BLaER1 treated with 17β-estradiol and CSF1 and Interleukin-3, amounts not matched to agents 10 nM and 100 nM (cell line): ENCODE results near the gene EFR3B.

Source experiments
- H3K27ac ChIP-seq, 11 experiments: shearing (Covaris generic); formaldehyde crosslinking; 2 replicates each; pipeline ENCODE4 v1.8.1; 2022
- H3K27me3 ChIP-seq, 11 experiments: shearing (Covaris generic); formaldehyde crosslinking; 2 replicates each; pipeline ENCODE4 v1.8.1; 2022
- H3K36me3 ChIP-seq, 11 experiments: shearing (Covaris generic); formaldehyde crosslinking; 2 replicates each; pipeline ENCODE4 v1.8.1; 2022
- H3K4me1 ChIP-seq, 10 experiments: shearing (Covaris generic); formaldehyde crosslinking; 2 replicates each; pipeline ENCODE4 v1.8.1; 2022
- H3K4me2 ChIP-seq, 11 experiments: shearing (Covaris generic); formaldehyde crosslinking; 2 replicates each; pipeline ENCODE4 v1.8.1; 2022
- H3K4me3 ChIP-seq, 10 experiments: shearing (Covaris generic); formaldehyde crosslinking; 2 replicates each; pipeline ENCODE4 v1.8.1; 2022
- H3K9ac ChIP-seq, 11 experiments: shearing (Covaris generic); formaldehyde crosslinking; 2 replicates each; pipeline ENCODE4 v1.8.1; 2022
- H3K9me3 ChIP-seq, 11 experiments: shearing (Covaris generic); formaldehyde crosslinking; replicated peaks in 1 of 11; 2 replicates each; pipeline ENCODE4 v1.8.1; 2022
- H4K20me1 ChIP-seq, 11 experiments: shearing (Covaris generic); formaldehyde crosslinking; 2 replicates each; pipeline ENCODE4 v1.8.1; 2022
- Cebpa-rat ChIP-seq, 11 experiments: shearing (Covaris generic); IDR thresholded peaks; 2 replicates each; pipeline ENCODE4 v1.8.1; 2022

Gene EFR3B

GRCh38 chr2:25043241-25043867 is 1.5 kb downstream of the EFR3B start:
- H3K27me3 ChIP-seq, result peaks cover 43 to 58% (median 54%) of the 10 kb centered on the region in 11 experiments
- no peak overlapping the region for H3K9ac ChIP-seq
- no peaks in the 10 kb centered on the region for H3K9me3 ChIP-seq
- H3K4me2 ChIP-seq, result peak overlapping the region; percentile 91 to 100 (median 98)
- no peaks in the 10 kb centered on the region for H3K36me3 ChIP-seq
- peaks cover 0 to 31% (median 17%) of the 10 kb centered on the region in 11 experiments; a peak in 15 of 22 replicates for H4K20me1 ChIP-seq
- H3K4me1 ChIP-seq, result peaks cover 17 to 30% (median 24%) of the 10 kb centered on the region in 10 experiments
- H3K4me3 ChIP-seq, result peak overlapping the region; percentile 58 to 74 (median 70); a peak in 18 of 20 replicates
- no peak overlapping the region for H3K27ac ChIP-seq
- TF ChIP-seq Cebpa-rat (IDR thresholded peaks at IDR 0.05), result no peak

GRCh38 chr2:25044011-25044410 is 2.1 kb downstream of the EFR3B start:
- Histone ChIP-seq H3K9me3 (no peaks in the 10 kb centered on the region), H3K36me3 (no peaks in the 10 kb centered on the region), H3K27me3 (peaks cover 43 to 58% (median 54%) of the 10 kb centered on the region in 11 experiments), H3K9ac (no peak overlapping the region), H4K20me1 (peaks cover 0 to 31% (median 17%) of the 10 kb centered on the region in 11 experiments; a peak in 15 of 22 replicates), H3K4me1 (peaks cover 17 to 30% (median 24%) of the 10 kb centered on the region in 10 experiments), H3K4me3 (no peak overlapping the region), H3K27ac (no peak overlapping the region), H3K4me2 (peak overlapping the region in 3 of 11 experiments; percentile 91 to 98 (median 97); a peak in 2 of 22 replicates)
- no peak for TF ChIP-seq Cebpa-rat (IDR thresholded peaks at IDR 0.05)

- TF ChIP-seq Cebpa-rat (IDR thresholded peaks at IDR 0.05), result no peak
- Histone ChIP-seq H3K4me3 (no peak overlapping the region), H4K20me1 (peaks cover 0 to 31% (median 17%) of the 10 kb centered on the region in 11 experiments; a peak in 15 of 22 replicates), H3K27me3 (peaks cover 43 to 57% (median 54%) of the 10 kb centered on the region in 11 experiments), H3K9ac (no peak overlapping the region), H3K27ac (no peak overlapping the region), H3K4me1 (peaks cover 17 to 30% (median 24%) of the 10 kb centered on the region in 10 experiments), H3K9me3 (no peaks in the 10 kb centered on the region), H3K36me3 (no peaks in the 10 kb centered on the region), H3K4me2 (no peak overlapping the region)
Measured at GRCh38 chr2:25044990-25045389, 3.1 kb downstream of the EFR3B start.

- Histone ChIP-seq H3K27ac (no peak overlapping the region), H3K4me3 (no peak overlapping the region), H3K4me2 (no peak overlapping the region), H3K27me3 (peaks cover 10 to 15% (median 14%) of the 10 kb centered on the region in 11 experiments), H3K36me3 (no peaks in the 10 kb centered on the region), H3K9ac (no peak overlapping the region), H4K20me1 (peaks cover 0 to 6% (median 0%) of the 10 kb centered on the region in 11 experiments; a peak in 2 of 22 replicates), H3K4me1 (0 out of 20 replicates have a peak, but pooled peaks cover 0 to 6% (median 0%) of the 10 kb centered on the region in 10 experiments), H3K9me3 (no peaks in the 10 kb centered on the region)
- no peak for TF ChIP-seq Cebpa-rat (IDR thresholded peaks at IDR 0.05)
Measured at GRCh38 chr2:25049422-25049821, 7.5 kb downstream of the EFR3B start.

GRCh38 chr2:25050128-25050527 is 8.3 kb downstream of the EFR3B start:
- H3K4me3 ChIP-seq, result no peak overlapping the region
- no peak overlapping the region for H3K9ac ChIP-seq
- peaks cover 3 to 8% (median 7%) of the 10 kb centered on the region in 11 experiments; a peak in 21 of 22 replicates for H3K27me3 ChIP-seq
- H3K4me1 ChIP-seq, result 0 out of 20 replicates have a peak, but pooled peaks cover 0 to 2% (median 0%) of the 10 kb centered on the region in 10 experiments
- H4K20me1 ChIP-seq, result peaks cover 0 to under 1% (median 0%) of the 10 kb centered on the region in 11 experiments; a peak in 2 of 22 replicates
- H3K36me3 ChIP-seq, result no peaks in the 10 kb centered on the region
- H3K4me2 ChIP-seq, result no peak overlapping the region
- H3K9me3 ChIP-seq, result no peaks in the 10 kb centered on the region
- no peak for TF ChIP-seq Cebpa-rat (IDR thresholded peaks at IDR 0.05)
- H3K27ac ChIP-seq, result no peak overlapping the region

DNA sequence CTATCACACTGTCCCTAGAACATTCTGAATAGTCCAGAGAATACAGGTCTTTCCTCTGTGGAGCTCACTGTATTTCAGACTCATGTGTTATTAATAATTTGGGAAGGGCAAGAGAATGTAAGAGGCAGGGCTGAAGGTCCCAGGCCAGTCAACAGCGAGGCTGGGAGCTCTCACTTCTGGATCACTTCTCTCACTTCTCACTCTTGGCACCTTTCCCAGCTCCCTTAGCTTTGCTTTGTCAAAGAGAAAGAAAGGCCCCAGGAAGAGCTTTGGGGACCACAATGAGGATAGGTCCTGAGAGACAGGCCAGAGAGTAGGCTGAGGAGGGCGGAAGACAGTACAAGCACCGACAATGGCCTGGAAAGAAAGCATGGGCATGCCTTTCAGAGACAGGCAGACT is 11.2 kb downstream of the EFR3B start:
- Histone ChIP-seq H3K27ac (no peak overlapping the region), H3K4me2 (no peak overlapping the region), H4K20me1 (no peaks in the 10 kb centered on the region), H3K9ac (no peak overlapping the region), H3K27me3 (no peaks in the 10 kb centered on the region), H3K4me1 (no peaks in the 10 kb centered on the region), H3K9me3 (no peaks in the 10 kb centered on the region), H3K36me3 (no peaks in the 10 kb centered on the region), H3K4me3 (no peak overlapping the region)
- TF ChIP-seq Cebpa-rat (IDR thresholded peaks at IDR 0.05), result no peak

DNA sequence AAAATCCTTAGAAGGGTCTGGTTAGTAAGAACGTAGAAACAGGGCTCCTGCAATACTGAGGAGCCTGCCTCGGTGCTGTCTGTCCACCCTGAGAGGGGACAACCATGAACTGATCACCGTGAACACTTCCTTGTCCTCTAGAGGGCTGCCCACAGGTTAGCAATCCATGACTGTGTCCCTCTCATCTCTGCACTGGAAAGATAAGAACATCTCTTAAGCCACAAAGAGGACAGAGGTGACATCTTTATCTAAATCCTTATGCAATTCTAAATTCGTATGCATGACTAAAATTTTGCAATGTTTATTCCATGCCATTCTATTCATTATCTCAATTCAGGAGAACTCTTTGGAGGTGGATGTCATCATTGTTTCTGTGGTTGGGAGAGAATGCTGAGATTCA is 12.8 kb downstream of the EFR3B start:
- Histone ChIP-seq H3K4me2 (no peak overlapping the region), H3K4me3 (no peak overlapping the region), H3K27ac (no peak overlapping the region), H3K9me3 (no peaks in the 10 kb centered on the region), H4K20me1 (no peaks in the 10 kb centered on the region), H3K9ac (no peak overlapping the region), H3K4me1 (no peaks in the 10 kb centered on the region), H3K36me3 (no peaks in the 10 kb centered on the region), H3K27me3 (no peaks in the 10 kb centered on the region)
- TF ChIP-seq Cebpa-rat (IDR thresholded peaks at IDR 0.05), result no peak

DNA sequence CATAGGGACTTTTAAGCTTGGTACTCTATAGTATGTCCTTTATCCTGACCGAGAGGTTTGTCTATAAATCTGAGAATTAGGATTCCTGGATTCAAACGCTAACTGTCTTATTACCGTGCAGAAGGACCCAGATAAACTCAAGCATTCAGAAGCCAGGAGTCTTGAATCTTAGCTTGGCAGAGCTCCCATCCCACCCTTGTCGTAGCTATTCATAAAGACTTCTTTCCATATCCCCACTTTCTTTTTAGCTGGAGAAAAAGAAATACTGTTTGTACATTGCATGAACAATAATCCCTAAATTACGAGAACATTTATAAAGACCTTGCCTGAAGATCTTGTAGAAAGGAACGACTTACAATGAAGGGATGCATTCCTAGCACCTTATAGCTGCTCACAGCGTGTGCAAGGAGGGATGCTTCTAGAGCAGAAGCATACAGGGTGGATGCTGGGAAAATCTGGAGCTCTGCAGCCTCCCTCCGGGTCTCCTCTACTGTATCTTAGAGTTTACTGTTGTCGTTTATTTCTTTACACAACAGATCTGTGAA is 13.6 kb downstream of the EFR3B start:
- no peak overlapping the region for H3K27ac ChIP-seq
- H3K36me3 ChIP-seq, result no peaks in the 10 kb centered on the region
- no peaks in the 10 kb centered on the region for H4K20me1 ChIP-seq
- no peaks in the 10 kb centered on the region for H3K9me3 ChIP-seq
- no peak overlapping the region for H3K9ac ChIP-seq
- TF ChIP-seq Cebpa-rat (IDR thresholded peaks at IDR 0.05), result no peak
- H3K27me3 ChIP-seq, result no peaks in the 10 kb centered on the region
- H3K4me2 ChIP-seq, result no peak overlapping the region
- H3K4me1 ChIP-seq, result no peaks in the 10 kb centered on the region
- H3K4me3 ChIP-seq, result no peak overlapping the region

DNA sequence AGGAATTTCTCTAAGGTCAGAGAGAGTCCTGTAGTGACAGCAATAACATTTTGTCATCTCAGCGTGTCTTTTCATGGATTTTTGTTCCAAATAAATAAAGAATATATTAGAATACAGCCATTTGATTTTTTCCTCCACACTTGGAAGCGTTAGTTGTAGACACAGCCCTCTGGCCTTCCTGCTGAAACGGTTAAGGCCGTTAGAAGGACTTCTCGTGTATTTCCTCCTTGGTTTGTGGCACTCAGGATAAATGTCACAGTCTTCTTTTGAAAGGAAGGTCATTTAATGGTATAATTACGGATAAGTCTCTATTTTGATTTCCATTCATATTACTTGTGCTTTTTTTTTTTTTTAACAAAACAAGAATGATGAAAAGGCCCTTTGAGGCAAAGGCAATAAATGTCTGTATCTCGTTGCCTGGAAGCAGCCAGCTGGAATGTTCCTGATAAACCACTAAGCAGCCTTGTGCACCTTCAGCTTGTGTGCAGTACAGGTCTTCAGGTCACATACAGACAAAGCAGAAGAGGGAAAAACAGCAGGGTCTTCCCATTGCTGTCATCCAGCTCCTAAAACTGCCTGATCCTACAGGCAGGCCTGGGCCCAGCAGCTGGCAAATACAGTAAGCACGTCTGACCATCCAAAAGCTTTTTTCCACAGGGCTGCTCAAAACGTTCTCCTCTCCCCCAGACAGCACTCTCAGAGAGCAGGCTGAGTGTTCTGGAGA is 14.4 kb downstream of the EFR3B start:
- Histone ChIP-seq H4K20me1 (no peaks in the 10 kb centered on the region), H3K4me2 (no peak overlapping the region), H3K4me3 (no peak overlapping the region), H3K27me3 (no peaks in the 10 kb centered on the region), H3K9me3 (no peaks in the 10 kb centered on the region), H3K4me1 (no peaks in the 10 kb centered on the region), H3K9ac (no peak overlapping the region), H3K36me3 (no peaks in the 10 kb centered on the region), H3K27ac (no peak overlapping the region)
- TF ChIP-seq Cebpa-rat (IDR thresholded peaks at IDR 0.05), result no peak
